ENCODE measurements around the gene ZNF195. TPM values are rescaled to one million over a fixed set of nuclear protein-coding genes. Genes with fewer than 3 reads are reported as not detected.

The ZNF195 gene
- total and polyA plus RNA-seq, 2 donors (not counting 1 experiment from before 2014, with no cell fraction given), result 11.3 to 16.8 TPM

GRCh38 chr11:3380706-3381545 lies 2.0 kb upstream of the ZNF195 start:
- no peak for TF ChIP-seq EZH2 (IDR thresholded peaks at IDR 0.05; ENCODE audit: low read length, missing control alignments)
- TF ChIP-seq CTCF (conservative IDR thresholded peaks at IDR 0.05 in 1 of 2, IDR thresholded peaks at IDR 0.05 in 1 of 2; ENCODE audit: low read depth in 1 of 2, low read length in 2 of 2), result no peak
- no peaks in the 10 kb centered on the region for H3K27me3 ChIP-seq (ENCODE audit: control insufficient read depth, insufficient read depth, low read length)
- no peaks in the 10 kb centered on the region for H4K20me1 ChIP-seq (ENCODE audit: control insufficient read depth, extremely low read depth, insufficient read depth, low read length)
- no peak overlapping the region for H3K27ac ChIP-seq (ENCODE audit: insufficient read depth, low read length)
- H3K9me3 ChIP-seq (ENCODE audit: control insufficient read depth, insufficient read depth, low read depth, low read length), result no peaks in the 10 kb centered on the region
- H3K4me3 ChIP-seq (replicated peaks in 1 of 4; ENCODE audit: control extremely low read depth in 1 of 4, insufficient read depth in 1 of 4, low read depth in 3 of 4, low read length in 4 of 4), result peak overlapping the region; percentile 37 to 70 (median 46)
- H3K4me1 ChIP-seq (ENCODE audit: control insufficient read depth, extremely low read depth, insufficient read depth, low read length), result peaks cover 1% of the 10 kb centered on the region
- H3K4me2 ChIP-seq (ENCODE audit: extremely low read depth, insufficient read depth, low read length), result peak overlapping the region; percentile 58
- H2AFZ ChIP-seq (ENCODE audit: low read length), result peak overlapping the region; percentile 1
- peaks cover 18% of the 10 kb centered on the region for H3K79me2 ChIP-seq (ENCODE audit: control insufficient read depth, insufficient read depth, low read length)
- DNase-seq (ENCODE audit: low read depth in 2 of 2), result peak in 1 of 2 donors; percentile 43
- peaks cover 3% of the 10 kb centered on the region for H3K36me3 ChIP-seq (ENCODE audit: control insufficient read depth, insufficient read depth, low read length)
- H3K9ac ChIP-seq (ENCODE audit: insufficient read depth, low read length), result no peak overlapping the region

- H2AFZ ChIP-seq (ENCODE audit: low read length), result no peak overlapping the region
- H3K9me3 ChIP-seq (ENCODE audit: control insufficient read depth, insufficient read depth, low read depth, low read length), result no peaks in the 10 kb centered on the region
- H3K27ac ChIP-seq (ENCODE audit: insufficient read depth, low read length), result no peak overlapping the region
- no peak overlapping the region for H3K4me2 ChIP-seq (ENCODE audit: extremely low read depth, insufficient read depth, low read length)
- no peak overlapping the region for H3K4me3 ChIP-seq (replicated peaks in 1 of 4; ENCODE audit: control extremely low read depth in 1 of 4, insufficient read depth in 1 of 4, low read depth in 3 of 4, low read length in 4 of 4)
- no peak for TF ChIP-seq CTCF (conservative IDR thresholded peaks at IDR 0.05 in 1 of 2, IDR thresholded peaks at IDR 0.05 in 1 of 2; ENCODE audit: low read depth in 1 of 2, low read length in 2 of 2)
- peaks cover 2% of the 10 kb centered on the region for H3K4me1 ChIP-seq (ENCODE audit: control insufficient read depth, extremely low read depth, insufficient read depth, low read length)
- H3K9ac ChIP-seq (ENCODE audit: insufficient read depth, low read length), result no peak overlapping the region
- peaks cover 43% of the 10 kb centered on the region for H3K79me2 ChIP-seq (ENCODE audit: control insufficient read depth, insufficient read depth, low read length)
- DNase-seq (ENCODE audit: low read depth in 2 of 2), result peak in 1 of 2 donors; percentile 41
- H3K36me3 ChIP-seq (ENCODE audit: control insufficient read depth, insufficient read depth, low read length), result peaks cover 3% of the 10 kb centered on the region
- no peaks in the 10 kb centered on the region for H4K20me1 ChIP-seq (ENCODE audit: control insufficient read depth, extremely low read depth, insufficient read depth, low read length)
- no peaks in the 10 kb centered on the region for H3K27me3 ChIP-seq (ENCODE audit: control insufficient read depth, insufficient read depth, low read length)
Observed at GRCh38 chr11:3375552-3375951, 3.4 kb downstream of the ZNF195 start.

- Histone ChIP-seq H3K79me2 (ENCODE audit: control insufficient read depth, insufficient read depth, low read length) (peaks cover 21% of the 10 kb centered on the region), H2AFZ (ENCODE audit: low read length) (no peak overlapping the region), H3K9me3 (ENCODE audit: control insufficient read depth, insufficient read depth, low read depth, low read length) (peaks cover 2% of the 10 kb centered on the region), H3K36me3 (ENCODE audit: control insufficient read depth, insufficient read depth, low read length) (peaks cover 8% of the 10 kb centered on the region), H3K27me3 (ENCODE audit: control insufficient read depth, insufficient read depth, low read length) (no peaks in the 10 kb centered on the region), H3K27ac (ENCODE audit: insufficient read depth, low read length) (no peak overlapping the region), H3K4me3 (replicated peaks in 1 of 4; ENCODE audit: control extremely low read depth in 1 of 4, insufficient read depth in 1 of 4, low read depth in 3 of 4, low read length in 4 of 4) (no peak overlapping the region), H3K4me1 (ENCODE audit: control insufficient read depth, extremely low read depth, insufficient read depth, low read length) (no peaks in the 10 kb centered on the region), H4K20me1 (ENCODE audit: control insufficient read depth, extremely low read depth, insufficient read depth, low read length) (no peaks in the 10 kb centered on the region), H3K4me2 (ENCODE audit: extremely low read depth, insufficient read depth, low read length) (no peak overlapping the region), H3K9ac (ENCODE audit: insufficient read depth, low read length) (no peak overlapping the region)
- DNase-seq (ENCODE audit: low read depth in 2 of 2), result no peak
- no peak for TF ChIP-seq CTCF (conservative IDR thresholded peaks at IDR 0.05 in 1 of 2, IDR thresholded peaks at IDR 0.05 in 1 of 2; ENCODE audit: low read depth in 1 of 2, low read length in 2 of 2)
Observed at GRCh38 chr11:3370311-3370870, 8.6 kb downstream of the ZNF195 start.

Measured in fibroblast of lung (primary cell).